Mucosa of stomach (tissue), 1 donor: ENCODE measurements around the gene TARS2.

Experiments
- H3K27me3 ChIP-seq: one replicate; pipeline ENCODE4 v1.7.0; 2013; ENCODE audit warnings: mild to moderate bottlenecking, low read length; ENCODE audit not compliant: control insufficient read depth, insufficient read depth
- H3K36me3 ChIP-seq: one replicate; pipeline ENCODE4 v1.7.0; 2013; ENCODE audit warnings: low read length; ENCODE audit not compliant: control insufficient read depth, insufficient read depth
- H3K4me1 ChIP-seq: one replicate; pipeline ENCODE4 v1.7.0; 2013; ENCODE audit warnings: mild to moderate bottlenecking, low read length; ENCODE audit not compliant: control insufficient read depth, insufficient read depth
- H3K4me3 ChIP-seq: one replicate; pipeline ENCODE4 v1.7.0; 2013; ENCODE audit warnings: low read length
- H3K9ac ChIP-seq: one replicate; pipeline ENCODE4 v1.7.0; 2013; ENCODE audit warnings: mild to moderate bottlenecking, low read length, moderate library complexity
- H3K9me3 ChIP-seq: one replicate; pipeline ENCODE4 v1.7.0; 2013; ENCODE audit warnings: mild to moderate bottlenecking, low read length, moderate library complexity; ENCODE audit not compliant: control insufficient read depth
- donor health status: Pancreatic carcinoma.

TARS2 gene

GRCh38 chr1:150554086-150554452, 66.8 kb downstream of the TARS2 start:
- no peaks in the 10 kb centered on the region for H3K9me3 ChIP-seq
- H3K9ac ChIP-seq: no peak overlapping the region
- peaks cover 20% of the 10 kb centered on the region for H3K4me1 ChIP-seq

DNA sequence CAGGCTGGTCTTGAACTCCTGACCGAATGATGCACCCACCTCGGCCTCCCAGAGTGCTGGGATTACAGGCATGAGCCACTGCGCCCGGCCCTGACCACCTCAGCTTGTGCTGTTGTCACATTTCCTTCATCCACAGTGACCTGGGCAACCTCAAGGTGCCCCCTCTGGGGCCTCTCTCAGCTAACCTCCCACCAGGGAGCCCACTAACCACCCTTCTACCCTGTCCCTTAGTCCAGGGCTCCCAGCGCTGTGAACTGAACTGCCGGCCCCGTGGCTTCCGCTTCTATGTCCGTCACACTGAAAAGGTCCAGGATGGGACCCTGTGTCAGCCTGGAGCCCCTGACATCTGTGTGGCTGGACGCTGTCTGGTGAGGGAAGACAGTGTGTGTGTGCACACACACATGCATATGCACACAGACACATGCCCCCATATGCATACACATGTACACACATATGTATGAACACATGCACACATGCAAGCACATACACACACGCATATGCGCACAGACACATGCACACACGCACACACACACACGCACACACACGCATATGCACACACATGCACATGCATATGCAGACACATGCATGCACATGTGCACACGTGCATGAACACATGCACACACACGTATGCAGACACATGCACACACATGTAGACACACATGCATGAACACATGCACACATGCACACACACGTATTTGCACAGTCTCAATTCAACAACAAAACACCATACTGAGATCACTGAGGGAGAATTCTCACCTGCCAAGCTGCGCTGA, 68.2 kb downstream of the TARS2 start:
- peaks cover 11% of the 10 kb centered on the region for H3K27me3 ChIP-seq
- no peak overlapping the region for H3K4me3 ChIP-seq
- H3K4me1 ChIP-seq: peaks cover 26% of the 10 kb centered on the region
- H3K36me3 ChIP-seq: peaks cover 7% of the 10 kb centered on the region
- H3K9ac ChIP-seq: no peak overlapping the region
- H3K9me3 ChIP-seq: no peaks in the 10 kb centered on the region

More at GRCh38 chr1:150554086-150554452, 66.8 kb downstream of the TARS2 start:
- Histone ChIP-seq H3K27me3 (peaks cover 20% of the 10 kb centered on the region), H3K36me3 (peaks cover 7% of the 10 kb centered on the region), H3K4me3 (no peak overlapping the region)

GRCh38 chr1:150555971-150556865, 69.0 kb downstream of the TARS2 start:
- Histone ChIP-seq H3K9me3 (no peaks in the 10 kb centered on the region), H3K4me1 (peaks cover 35% of the 10 kb centered on the region), H3K9ac (no peak overlapping the region), H3K27me3 (peaks cover 10% of the 10 kb centered on the region), H3K4me3 (no peak overlapping the region), H3K36me3 (peaks cover 7% of the 10 kb centered on the region)

DNA sequence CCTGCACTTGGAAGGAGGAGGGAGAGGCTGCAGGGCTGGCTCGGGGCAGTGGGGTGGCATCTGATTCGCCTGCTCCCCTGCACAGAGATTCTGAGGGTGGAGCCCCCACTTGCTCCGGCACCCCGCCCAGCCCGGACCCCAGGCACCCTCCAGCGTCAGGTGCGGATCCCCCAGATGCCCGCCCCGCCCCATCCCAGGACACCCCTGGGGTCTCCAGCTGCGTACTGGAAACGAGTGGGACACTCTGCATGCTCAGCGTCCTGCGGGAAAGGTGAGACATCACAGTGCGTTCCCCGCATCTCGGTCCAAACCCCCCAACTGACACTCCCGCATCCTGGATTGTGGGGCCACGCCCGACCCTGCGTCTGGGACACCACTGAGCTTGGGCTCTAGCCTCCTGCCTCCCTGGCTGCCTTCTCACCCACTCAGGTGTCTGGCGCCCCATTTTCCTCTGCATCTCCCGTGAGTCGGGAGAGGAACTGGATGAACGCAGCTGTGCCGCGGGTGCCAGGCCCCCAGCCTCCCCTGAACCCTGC, 69.9 kb downstream of the TARS2 start:
- no peaks in the 10 kb centered on the region for H3K9me3 ChIP-seq
- H3K9ac ChIP-seq: no peak overlapping the region
- no peak overlapping the region for H3K4me3 ChIP-seq
- H3K27me3 ChIP-seq: peaks cover under 1% of the 10 kb centered on the region
- peaks cover 40% of the 10 kb centered on the region for H3K4me1 ChIP-seq
- H3K36me3 ChIP-seq: peaks cover 7% of the 10 kb centered on the region
